ENCODE results near the gene HGD. TPM values are rescaled to one million over a fixed set of nuclear protein-coding genes. Genes with fewer than 3 reads are reported as not detected.
"Not testable (repeated sequence)": the region's sequence is repeated elsewhere in the genome, so short reads cannot be mapped to it uniquely, and the experiment has no call there.

The HGD gene
- polyA plus RNA-seq, 3 donors: 0.29 to 0.38 TPM; not detected in 1

- no peak overlapping the region for H3K4me2 ChIP-seq (replicated peaks; ENCODE audit: extremely low read depth, low read length, poor library complexity, severe bottlenecking)
- H3K27ac Mint-ChIP-seq: no peak overlapping the region
- no peaks in the 10 kb centered on the region for H3K36me3 Mint-ChIP-seq
- H3K4me3 ChIP-seq (replicated peaks in 1 of 3; ENCODE audit: low read depth in 2 of 3, low read length in 3 of 3): no peak overlapping the region
- no peak for DNase-seq
- no peak overlapping the region for H3K27ac ChIP-seq (ENCODE audit: low read depth in 1 of 2, low read length in 2 of 2)
- H3K9me3 ChIP-seq (replicated peaks in 1 of 2; ENCODE audit: control insufficient read depth in 1 of 2, insufficient read depth in 1 of 2, low read length in 2 of 2): peaks cover 15 to 16% of the 10 kb centered on the region in 2 donors
- peaks cover 0 to 3% (median 0%) of the 10 kb centered on the region in 3 donors for H3K27me3 Mint-ChIP-seq (ENCODE audit: low read depth in 3 of 3)
- no peaks in the 10 kb centered on the region for H3K79me2 ChIP-seq (ENCODE audit: insufficient read depth, low read length)
- no peak for TF ChIP-seq CTCF (IDR thresholded peaks at IDR 0.05)
- 83% methylated on average over 1 of the region's 3 CpGs for WGBS (ENCODE audit: insufficient coverage)
- H3K9me3 Mint-ChIP-seq: peaks cover 14 to 29% (median 26%) of the 10 kb centered on the region in 7 donors
- intact Hi-C loops (cut with micrococcal nuclease): no loop called here
- no peaks in the 10 kb centered on the region for H3K36me3 ChIP-seq (replicated peaks in 1 of 2; ENCODE audit: control insufficient read depth in 1 of 2, insufficient read depth in 2 of 2, low read length in 2 of 2)
- H3K27me3 ChIP-seq (ENCODE audit: control insufficient read depth in 2 of 2, insufficient read depth in 2 of 2, low read length in 2 of 2): no peaks in the 10 kb centered on the region
- peaks cover 1% of the 10 kb centered on the region for H3K4me1 Mint-ChIP-seq
- no peak overlapping the region for H3K4me3 Mint-ChIP-seq
- H3K4me1 ChIP-seq (ENCODE audit: control insufficient read depth in 1 of 2, insufficient read depth in 2 of 2, low read length in 2 of 2): no peaks in the 10 kb centered on the region
- no peak overlapping the region for H2AFZ ChIP-seq (ENCODE audit: insufficient read depth, low read depth, low read length, poor library complexity, severe bottlenecking)
- no peaks in the 10 kb centered on the region for H4K20me1 ChIP-seq (ENCODE audit: insufficient read depth, low read length)
- H3K9ac ChIP-seq (ENCODE audit: insufficient read depth, low read length, poor library complexity, severe bottlenecking): no peak overlapping the region
Measured at GRCh38 chr3:120622457-120622856, 59.6 kb downstream of the HGD start.

DNA sequence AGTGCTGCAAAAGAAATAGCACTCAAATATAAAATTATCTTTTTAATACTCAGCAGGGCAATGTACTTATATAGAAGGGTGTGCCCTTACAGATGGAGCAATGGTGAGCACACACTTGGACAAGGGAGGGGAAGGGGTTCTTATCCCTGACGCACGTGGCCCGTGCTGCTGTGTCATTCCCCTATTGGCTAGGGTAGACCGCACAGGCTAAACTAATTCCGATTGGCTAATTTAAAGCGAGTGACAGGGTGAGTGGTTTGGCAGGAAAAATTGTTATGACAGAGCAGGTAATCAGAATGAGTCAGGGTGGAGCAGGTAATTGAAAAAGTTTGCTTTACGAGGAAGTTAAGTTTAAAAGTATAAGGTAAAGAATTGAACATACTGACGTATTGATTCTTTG is 65.3 kb downstream of the HGD start:
- H3K27ac Mint-ChIP-seq; H4K20me1 ChIP-seq (ENCODE audit: insufficient read depth, low read length); H3K9ac ChIP-seq (ENCODE audit: insufficient read depth, low read length, poor library complexity, severe bottlenecking); H3K4me1 ChIP-seq (ENCODE audit: control insufficient read depth in 1 of 2, insufficient read depth in 2 of 2, low read length in 2 of 2); intact Hi-C loops (cut with micrococcal nuclease); DNase-seq; H3K27ac ChIP-seq (ENCODE audit: low read depth in 1 of 2, low read length in 2 of 2); H3K4me3 Mint-ChIP-seq; H3K79me2 ChIP-seq (ENCODE audit: insufficient read depth, low read length); H3K9me3 Mint-ChIP-seq; H3K4me2 ChIP-seq (replicated peaks; ENCODE audit: extremely low read depth, low read length, poor library complexity, severe bottlenecking); H3K4me1 Mint-ChIP-seq; H3K36me3 Mint-ChIP-seq; H3K27me3 Mint-ChIP-seq (ENCODE audit: low read depth in 3 of 3); H3K9me3 ChIP-seq (replicated peaks in 1 of 2; ENCODE audit: control insufficient read depth in 1 of 2, insufficient read depth in 1 of 2, low read length in 2 of 2); H3K36me3 ChIP-seq (replicated peaks in 1 of 2; ENCODE audit: control insufficient read depth in 1 of 2, insufficient read depth in 2 of 2, low read length in 2 of 2); H3K4me3 ChIP-seq (replicated peaks in 1 of 3; ENCODE audit: low read depth in 2 of 3, low read length in 3 of 3); H2AFZ ChIP-seq (ENCODE audit: insufficient read depth, low read depth, low read length, poor library complexity, severe bottlenecking); H3K27me3 ChIP-seq (ENCODE audit: control insufficient read depth in 2 of 2, insufficient read depth in 2 of 2, low read length in 2 of 2): not testable (repeated sequence)
- 96% methylated on average over 6 of the region's 8 CpGs for WGBS (ENCODE audit: insufficient coverage)

Measured in CD14-positive monocyte (primary cell).